ENCODE measurements around the gene MAFG. TPM values are rescaled to one million over a fixed set of nuclear protein-coding genes. Genes with fewer than 3 reads are reported as not detected.

MAFG gene
- total and polyA plus RNA-seq, 2 of the 13 experiments (the other 11 are each of a cell fraction or from before 2014, with no cell fraction given), result 14.5 to 20.0 TPM

DNA sequence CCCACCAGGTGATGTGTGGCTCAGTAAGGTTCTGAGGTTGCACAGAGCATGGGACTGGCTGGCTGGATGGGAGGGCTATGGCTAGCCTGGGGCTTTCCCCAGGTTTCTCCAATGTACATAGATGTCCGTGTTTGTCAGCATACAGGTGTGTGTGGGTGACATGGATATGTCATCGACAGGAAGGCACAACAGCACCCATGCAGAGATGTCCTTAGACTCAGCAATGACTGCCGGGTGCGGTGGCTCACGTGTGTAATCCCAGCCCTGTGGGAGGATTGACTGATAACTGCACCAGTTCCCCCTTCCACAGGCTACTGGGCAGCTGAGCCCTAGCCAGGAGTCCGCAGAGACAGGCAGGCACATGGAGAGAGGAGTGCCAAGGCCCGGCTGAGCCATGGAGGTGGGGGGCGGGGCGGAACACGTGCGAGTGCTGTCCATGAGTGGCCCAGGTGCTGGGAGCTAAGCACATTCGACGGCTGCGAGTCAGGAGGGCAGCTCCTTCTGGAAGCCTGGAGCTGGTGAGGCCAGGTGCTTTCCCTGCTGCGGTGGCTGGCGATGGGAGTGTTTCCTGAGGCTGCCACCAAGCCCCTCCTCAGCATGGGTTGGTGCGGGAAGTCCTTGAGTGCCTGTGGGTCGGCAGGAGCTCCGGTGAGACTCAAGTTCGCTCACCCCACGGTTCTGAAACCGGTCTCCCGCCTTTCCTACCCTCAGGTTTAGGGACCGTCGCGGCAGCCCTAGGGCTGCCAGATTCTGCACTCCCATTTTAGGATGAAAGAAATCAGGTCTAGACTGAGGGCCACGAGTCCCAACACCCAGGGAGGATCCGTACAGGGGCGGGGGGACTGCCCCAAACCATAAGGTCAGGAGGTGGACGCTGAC lies 49.0 kb upstream of the MAFG start (continued):
- peak; percentile 49 for TF ChIP-seq GABPB1 (CRISPR knock-in tag; IDR thresholded peaks at IDR 0.05)
- no peak for TF ChIP-seq ZSCAN20 (CRISPR knock-in tag; IDR thresholded peaks at IDR 0.05; ENCODE audit: borderline replicate concordance)
- TF ChIP-seq, protein P1, sequence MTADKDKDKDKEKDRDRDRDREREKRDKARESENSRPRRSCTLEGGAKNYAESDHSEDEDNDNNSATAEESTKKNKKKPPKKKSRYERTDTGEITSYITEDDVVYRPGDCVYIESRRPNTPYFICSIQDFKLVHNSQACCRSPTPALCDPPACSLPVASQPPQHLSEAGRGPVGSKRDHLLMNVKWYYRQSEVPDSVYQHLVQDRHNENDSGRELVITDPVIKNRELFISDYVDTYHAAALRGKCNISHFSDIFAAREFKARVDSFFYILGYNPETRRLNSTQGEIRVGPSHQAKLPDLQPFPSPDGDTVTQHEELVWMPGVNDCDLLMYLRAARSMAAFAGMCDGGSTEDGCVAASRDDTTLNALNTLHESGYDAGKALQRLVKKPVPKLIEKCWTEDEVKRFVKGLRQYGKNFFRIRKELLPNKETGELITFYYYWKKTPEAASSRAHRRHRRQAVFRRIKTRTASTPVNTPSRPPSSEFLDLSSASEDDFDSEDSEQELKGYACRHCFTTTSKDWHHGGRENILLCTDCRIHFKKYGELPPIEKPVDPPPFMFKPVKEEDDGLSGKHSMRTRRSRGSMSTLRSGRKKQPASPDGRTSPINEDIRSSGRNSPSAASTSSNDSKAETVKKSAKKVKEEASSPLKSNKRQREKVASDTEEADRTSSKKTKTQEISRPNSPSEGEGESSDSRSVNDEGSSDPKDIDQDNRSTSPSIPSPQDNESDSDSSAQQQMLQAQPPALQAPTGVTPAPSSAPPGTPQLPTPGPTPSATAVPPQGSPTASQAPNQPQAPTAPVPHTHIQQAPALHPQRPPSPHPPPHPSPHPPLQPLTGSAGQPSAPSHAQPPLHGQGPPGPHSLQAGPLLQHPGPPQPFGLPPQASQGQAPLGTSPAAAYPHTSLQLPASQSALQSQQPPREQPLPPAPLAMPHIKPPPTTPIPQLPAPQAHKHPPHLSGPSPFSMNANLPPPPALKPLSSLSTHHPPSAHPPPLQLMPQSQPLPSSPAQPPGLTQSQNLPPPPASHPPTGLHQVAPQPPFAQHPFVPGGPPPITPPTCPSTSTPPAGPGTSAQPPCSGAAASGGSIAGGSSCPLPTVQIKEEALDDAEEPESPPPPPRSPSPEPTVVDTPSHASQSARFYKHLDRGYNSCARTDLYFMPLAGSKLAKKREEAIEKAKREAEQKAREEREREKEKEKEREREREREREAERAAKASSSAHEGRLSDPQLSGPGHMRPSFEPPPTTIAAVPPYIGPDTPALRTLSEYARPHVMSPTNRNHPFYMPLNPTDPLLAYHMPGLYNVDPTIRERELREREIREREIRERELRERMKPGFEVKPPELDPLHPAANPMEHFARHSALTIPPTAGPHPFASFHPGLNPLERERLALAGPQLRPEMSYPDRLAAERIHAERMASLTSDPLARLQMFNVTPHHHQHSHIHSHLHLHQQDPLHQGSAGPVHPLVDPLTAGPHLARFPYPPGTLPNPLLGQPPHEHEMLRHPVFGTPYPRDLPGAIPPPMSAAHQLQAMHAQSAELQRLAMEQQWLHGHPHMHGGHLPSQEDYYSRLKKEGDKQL (CRISPR knock-in tag; IDR thresholded peaks at IDR 0.05; ENCODE audit: low read depth), result no peak; the same call in 1 of the 2 replicates
- no peak for TF ChIP-seq MEF2D (CRISPR knock-in tag; IDR thresholded peaks at IDR 0.05)
- peak; percentile 24; the same call in 1 of the 2 replicates for TF ChIP-seq ZNF564 (CRISPR knock-in tag; IDR thresholded peaks at IDR 0.05)
- no peak for TF ChIP-seq NFE2L2 (IDR thresholded peaks at IDR 0.05; ENCODE audit: low read length)
- TF ChIP-seq ZBTB2 (CRISPR knock-in tag; IDR thresholded peaks at IDR 0.05; ENCODE audit: low read depth), result no peak
- no peak; the same call in 1 of the 2 replicates for TF ChIP-seq SATB2 (CRISPR knock-in tag; IDR thresholded peaks at IDR 0.05)
- TF ChIP-seq, protein P2, sequence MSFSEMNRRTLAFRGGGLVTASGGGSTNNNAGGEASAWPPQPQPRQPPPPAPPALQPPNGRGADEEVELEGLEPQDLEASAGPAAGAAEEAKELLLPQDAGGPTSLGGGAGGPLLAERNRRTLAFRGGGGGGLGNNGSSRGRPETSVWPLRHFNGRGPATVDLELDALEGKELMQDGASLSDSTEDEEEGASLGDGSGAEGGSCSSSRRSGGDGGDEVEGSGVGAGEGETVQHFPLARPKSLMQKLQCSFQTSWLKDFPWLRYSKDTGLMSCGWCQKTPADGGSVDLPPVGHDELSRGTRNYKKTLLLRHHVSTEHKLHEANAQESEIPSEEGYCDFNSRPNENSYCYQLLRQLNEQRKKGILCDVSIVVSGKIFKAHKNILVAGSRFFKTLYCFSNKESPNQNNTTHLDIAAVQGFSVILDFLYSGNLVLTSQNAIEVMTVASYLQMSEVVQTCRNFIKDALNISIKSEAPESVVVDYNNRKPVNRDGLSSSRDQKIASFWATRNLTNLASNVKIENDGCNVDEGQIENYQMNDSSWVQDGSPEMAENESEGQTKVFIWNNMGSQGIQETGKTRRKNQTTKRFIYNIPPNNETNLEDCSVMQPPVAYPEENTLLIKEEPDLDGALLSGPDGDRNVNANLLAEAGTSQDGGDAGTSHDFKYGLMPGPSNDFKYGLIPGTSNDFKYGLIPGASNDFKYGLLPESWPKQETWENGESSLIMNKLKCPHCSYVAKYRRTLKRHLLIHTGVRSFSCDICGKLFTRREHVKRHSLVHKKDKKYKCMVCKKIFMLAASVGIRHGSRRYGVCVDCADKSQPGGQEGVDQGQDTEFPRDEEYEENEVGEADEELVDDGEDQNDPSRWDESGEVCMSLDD (CRISPR knock-in tag; IDR thresholded peaks at IDR 0.05; ENCODE audit: borderline replicate concordance), result no peak
- TF ChIP-seq NR2F1 (CRISPR knock-in tag; IDR thresholded peaks at IDR 0.05), result no peak
- TF ChIP-seq WIZ (CRISPR knock-in tag; IDR thresholded peaks at IDR 0.05), result no peak
- TF ChIP-seq TARDBP (CRISPR knock-in tag; IDR thresholded peaks at IDR 0.05), result no peak
- no peak for TF ChIP-seq NR2F2 (IDR thresholded peaks at IDR 0.05; ENCODE audit: borderline replicate concordance, low read depth)
- TF ChIP-seq ZNF614 (CRISPR knock-in tag; IDR thresholded peaks at IDR 0.05; ENCODE audit: borderline replicate concordance), result no peak
- no peak for TF ChIP-seq TBP (CRISPR knock-in tag; IDR thresholded peaks at IDR 0.05)
- TF ChIP-seq ZFP82 (CRISPR knock-in tag; IDR thresholded peaks at IDR 0.05; ENCODE audit: borderline replicate concordance), result no peak
- no peak for TF ChIP-seq SOX13 (IDR thresholded peaks at IDR 0.05)
- no peak for TF ChIP-seq SOX13 (CRISPR knock-in tag; conservative IDR thresholded peaks at IDR 0.05 in 1 of 2, IDR thresholded peaks at IDR 0.05 in 1 of 2)
- no peak for TF ChIP-seq ZNF780A (CRISPR knock-in tag; IDR thresholded peaks at IDR 0.05)

Measured in HepG2 (cell line).